Measurements from ENCODE around the gene UROC1.

- no peak for TF ChIP-seq GATA2 (IDR thresholded peaks at IDR 0.05; ENCODE audit: low read depth, low read length)
- no peak for TF ChIP-seq GATA3 (IDR thresholded peaks at IDR 0.05; ENCODE audit: low read depth, low read length)
Measured at GRCh38 chr3:126514161-126514560, 3.4 kb downstream of the UROC1 start.
